Adrenal gland (tissue), 19 donors: Measurements from ENCODE around the gene ODAM. TPM values are rescaled to one million over a fixed set of nuclear protein-coding genes. Genes with fewer than 3 reads are reported as not detected.

ENCODE experiments used
- DNase-seq, 7 donors: peaks; one replicate each; pipeline ENCODE4 v3.0.0-alpha.2; 2019 to 2020
- H3K27ac ChIP-seq, 5 donors: fragments of 200-600 bp; sonication (generic) in 4 of 5; 1 replicate in 3 of 5; 2 replicates in 2 of 5; pipeline versions ENCODE4 v1.5.1 to v1.8.0; 2016 to 2020; ENCODE audit warnings: mild to moderate bottlenecking in 1 of 5
- H3K27me3 ChIP-seq: fragments of 200-600 bp; 2 replicates; pipeline ENCODE4 v1.8.0; 2021
- H3K36me3 ChIP-seq, 2 donors: fragments of 200-600 bp; replicated peaks in 1 of 2; 1 replicate in 1 of 2; 2 replicates in 1 of 2; pipeline versions ENCODE4 v1.5.1 to v1.8.0; 2018 to 2022
- H3K4me1 ChIP-seq, 2 donors: fragments of 200-600 bp; replicated peaks in 1 of 2; 1 replicate in 1 of 2; 2 replicates in 1 of 2; pipeline versions ENCODE4 v1.5.1 to v1.8.0; 2018 to 2021
- H3K4me3 ChIP-seq, 4 donors: fragments of 200-600 bp; sonication (generic) in 3 of 4; one replicate each; pipeline ENCODE4 v1.5.1; 2016 to 2018
- H3K9me3 ChIP-seq, 3 donors: fragments of 200-600 bp; sonication (generic) in 1 of 3; replicated peaks in 1 of 3; 1 replicate in 2 of 3; 2 replicates in 1 of 3; pipeline versions ENCODE4 v1.5.1 to v1.8.0; 2016 to 2021
- POLR2A ChIP-seq, 2 donors: fragments of 450-650 bp; IDR thresholded peaks; one replicate each; pipeline ENCODE4 v1.6.1; 2017; ENCODE audit warnings: antibody characterized with exemption in 2 of 2, mild to moderate bottlenecking in 2 of 2, moderate library complexity in 1 of 2
- WGBS, 4 donors: extraction: QIAGEN DNeasy Blood & Tissue Kit in 2 of 4; methylation state at CpG; one replicate each; pipeline versions ENCODE4 v1.1.5 to v1.1.7; 2013 to 2017; 5-methylcytosine and 5-hydroxymethylcytosine counted together
- intact Hi-C, 2 donors: fragments of 100-400 bp; cut with DNase I; formaldehyde crosslinking; loops; one replicate each; pipeline versions ENCODE4 v1.14.1 to v1.15.0; 2022 to 2023
- long read RNA-seq, 10 donors: library from polyadenylated mRNA in 3 of 10; unstranded in 2 of 10; stranded (forward) in 1 of 10; transcript quantifications; one replicate each; pipeline ENCODE4 v2.0.0 and lab custom pipeline, GENCODE V29; 2021 to 2026
- polyA plus RNA-seq, 3 donors: library from polyadenylated mRNA; stranded (reverse); fragments of 200-250 nt in 2 of 3; fragments of 350-450 nt in 1 of 3; fragmentation: Illumina TruSeq in 1 of 3; extraction: RNeasy Lipid Tissue Mini Kit (QIAGEN cat#74804) in 1 of 3; gene quantifications; one replicate each; pipeline ENCODE4 v1.2.3, GENCODE V29; 2013 to 2014
- total RNA-seq, 9 donors: library from RNA; depleted of rRNA in 4 of 9; stranded (reverse); fragments of >200 nt in 4 of 9; fragments of 120-200 nt in 1 of 9; fragmentation: NEBNext Ultra II Directional in 1 of 9; extraction: Animal tissue kit (Norgen Biotek cat#: 25700) in 1 of 9; gene quantifications; one replicate each; pipeline versions ENCODE4 v1.1.0 to v1.2.4, GENCODE V29; 2013 to 2023
- TF ChIP-seq, protein P1 (sequence below), 6 experiments: fragments of 450-650 bp in 4 of 6; fragments of 200-600 bp in 2 of 6; sonication (generic) in 1 of 6; IDR thresholded peaks; 1 replicate in 5 of 6; 2 replicates in 1 of 6; pipeline versions ENCODE4 v1.5.1 to v1.8.0; 2016 to 2021; ENCODE audit warnings: antibody characterized with exemption in 6 of 6, mild to moderate bottlenecking in 2 of 6, moderate library complexity in 1 of 6
- donor health status: healthy with polysubstance abuse.
- donor health status: Bipolar disorder and iron deficiency.
- donor health status: DM: yes; HTN: yes; CAD: no.
- donor health status: DM: no; HTN: no; CAD: no.
- donor health status: DM: no; HTN: no; CAD: no.
- donor health status: DM: yes; HTN: yes; CAD: no.

Gene ODAM, protein sequence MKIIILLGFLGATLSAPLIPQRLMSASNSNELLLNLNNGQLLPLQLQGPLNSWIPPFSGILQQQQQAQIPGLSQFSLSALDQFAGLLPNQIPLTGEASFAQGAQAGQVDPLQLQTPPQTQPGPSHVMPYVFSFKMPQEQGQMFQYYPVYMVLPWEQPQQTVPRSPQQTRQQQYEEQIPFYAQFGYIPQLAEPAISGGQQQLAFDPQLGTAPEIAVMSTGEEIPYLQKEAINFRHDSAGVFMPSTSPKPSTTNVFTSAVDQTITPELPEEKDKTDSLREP
- 1 to 10 TPM in 1 of 9 donors, under 1 TPM in 4, not detected in 4; 0.17 to 1.9 (median 0.42) TPM for total RNA-seq
- 1 to 10 TPM in 1 of 3 donors, under 1 TPM in 2; 0.48 to 2.9 (median 0.48) TPM for polyA plus RNA-seq
- long read RNA-seq, donor 1: 0 reads
- long read RNA-seq, donor 2: 0 reads
- long read RNA-seq, donor 3: 0 reads
- long read RNA-seq, donor 4: 0 reads
- long read RNA-seq, donor 5: 0 reads
- long read RNA-seq, donor 6: 0 reads
- long read RNA-seq, donor 7: 0 reads
- long read RNA-seq, donor 8: 0 reads
- long read RNA-seq, donor 9: 0 reads
- long read RNA-seq, donor 10: 0 reads

DNA sequence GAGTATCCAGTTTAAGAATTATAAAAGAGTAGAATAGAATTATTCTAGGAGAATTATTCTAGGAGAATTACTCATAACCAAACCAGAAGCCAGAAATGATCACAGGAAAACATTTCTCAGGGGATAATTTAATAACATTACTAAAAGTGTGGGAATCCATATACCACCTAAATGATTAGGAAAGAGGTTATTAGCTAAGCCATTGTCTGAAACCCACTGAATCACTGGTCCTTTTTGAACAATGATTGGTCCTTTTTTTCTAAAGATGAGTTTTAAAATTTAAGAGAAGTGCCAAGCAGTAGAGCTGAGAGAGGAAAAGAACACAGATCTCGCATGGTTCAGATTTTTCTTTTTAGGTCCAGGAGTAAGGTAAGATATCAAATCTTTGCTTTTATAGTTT is at the start of gene ODAM:
ODAM (plus strand) TSS at position 301 of the 400 bp plus-strand sequence. CDS start 819 bp downstream, outside the sequence.
- no peak for DNase-seq
- Histone ChIP-seq H3K27ac (no peak within 1 kb of the TSS), H3K4me3 (no peak within 1 kb of the TSS), H3K36me3 (no peaks in the 10 kb centered on the region), H3K4me1 (no peaks in the 10 kb centered on the region), H3K27me3 (no peaks in the 10 kb centered on the region), H3K9me3 (no peaks in the 10 kb centered on the region)
- intact Hi-C loops: no loop called here
- 75 to 93% (median 86%) methylated on average over 1 of the region's 1 CpG for WGBS, 4 donors
- TF ChIP-seq POLR2A (IDR thresholded peaks at IDR 0.05): no peak
- TF ChIP-seq, protein P1, sequence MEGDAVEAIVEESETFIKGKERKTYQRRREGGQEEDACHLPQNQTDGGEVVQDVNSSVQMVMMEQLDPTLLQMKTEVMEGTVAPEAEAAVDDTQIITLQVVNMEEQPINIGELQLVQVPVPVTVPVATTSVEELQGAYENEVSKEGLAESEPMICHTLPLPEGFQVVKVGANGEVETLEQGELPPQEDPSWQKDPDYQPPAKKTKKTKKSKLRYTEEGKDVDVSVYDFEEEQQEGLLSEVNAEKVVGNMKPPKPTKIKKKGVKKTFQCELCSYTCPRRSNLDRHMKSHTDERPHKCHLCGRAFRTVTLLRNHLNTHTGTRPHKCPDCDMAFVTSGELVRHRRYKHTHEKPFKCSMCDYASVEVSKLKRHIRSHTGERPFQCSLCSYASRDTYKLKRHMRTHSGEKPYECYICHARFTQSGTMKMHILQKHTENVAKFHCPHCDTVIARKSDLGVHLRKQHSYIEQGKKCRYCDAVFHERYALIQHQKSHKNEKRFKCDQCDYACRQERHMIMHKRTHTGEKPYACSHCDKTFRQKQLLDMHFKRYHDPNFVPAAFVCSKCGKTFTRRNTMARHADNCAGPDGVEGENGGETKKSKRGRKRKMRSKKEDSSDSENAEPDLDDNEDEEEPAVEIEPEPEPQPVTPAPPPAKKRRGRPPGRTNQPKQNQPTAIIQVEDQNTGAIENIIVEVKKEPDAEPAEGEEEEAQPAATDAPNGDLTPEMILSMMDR (IDR thresholded peaks at IDR 0.05): no peak

DNA sequence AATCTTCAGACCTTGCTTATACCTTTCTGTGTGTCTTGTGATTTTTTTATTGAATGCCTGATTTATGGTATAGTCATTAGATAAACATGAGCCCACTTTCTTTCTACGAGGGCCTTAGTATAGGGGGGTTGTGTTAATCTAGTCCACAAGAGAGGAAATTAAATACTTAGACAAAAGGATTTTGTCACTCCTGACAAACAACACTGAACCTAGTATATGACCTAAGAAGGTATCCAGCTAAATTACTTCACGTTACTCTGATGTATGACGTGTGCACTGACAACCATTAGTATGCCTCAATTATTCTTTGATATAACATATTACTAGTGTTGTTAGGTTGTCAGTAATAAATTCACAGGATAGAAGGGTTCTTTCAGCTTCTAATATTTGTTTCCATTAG is 44.3 kb upstream of the ODAM start:
- DNase-seq: no peak
- no peaks in the 10 kb centered on the region for H3K9me3 ChIP-seq
- no peak overlapping the region for H3K4me3 ChIP-seq
- TF ChIP-seq, protein P1 (IDR thresholded peaks at IDR 0.05): no peak
- no peak for TF ChIP-seq POLR2A (IDR thresholded peaks at IDR 0.05)
- H3K36me3 ChIP-seq: no peaks in the 10 kb centered on the region
- H3K27ac ChIP-seq: no peak overlapping the region
- H3K27me3 ChIP-seq: no peaks in the 10 kb centered on the region
- intact Hi-C loops: no loop called here
- no peaks in the 10 kb centered on the region for H3K4me1 ChIP-seq
- WGBS, 4 donors: 60 to 73% (median 65%) methylated on average over 3 of the region's 3 CpGs

DNA sequence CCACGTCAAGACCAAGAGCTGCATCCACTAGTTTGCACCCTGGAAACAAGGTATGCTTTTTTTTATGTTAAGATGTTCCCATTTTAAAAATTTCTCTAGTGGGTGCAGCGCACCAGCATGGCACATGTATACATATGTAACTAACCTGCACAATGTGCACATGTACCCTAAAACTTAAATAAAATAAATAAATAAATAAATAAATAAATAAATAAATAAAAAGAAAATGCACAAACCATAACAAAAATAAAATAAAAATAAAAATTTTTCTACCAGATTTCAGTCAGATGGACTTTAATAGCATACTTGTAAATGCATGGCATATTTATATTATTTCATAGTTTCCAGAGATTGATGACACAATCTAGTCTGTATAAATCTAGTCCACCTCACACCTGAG is 43.4 kb upstream of the ODAM start:
- Histone ChIP-seq H3K9me3 (no peaks in the 10 kb centered on the region), H3K4me3 (no peak overlapping the region), H3K4me1 (no peaks in the 10 kb centered on the region), H3K36me3 (no peaks in the 10 kb centered on the region), H3K27me3 (no peaks in the 10 kb centered on the region), H3K27ac (no peak overlapping the region)
- intact Hi-C loops: no loop called here
- DNase-seq: no peak
- TF ChIP-seq, protein P1 (IDR thresholded peaks at IDR 0.05): no peak
- no peak for TF ChIP-seq POLR2A (IDR thresholded peaks at IDR 0.05)
- 83 to 96% (median 86%) methylated on average over 2 of the region's 2 CpGs for WGBS, 4 donors

DNA sequence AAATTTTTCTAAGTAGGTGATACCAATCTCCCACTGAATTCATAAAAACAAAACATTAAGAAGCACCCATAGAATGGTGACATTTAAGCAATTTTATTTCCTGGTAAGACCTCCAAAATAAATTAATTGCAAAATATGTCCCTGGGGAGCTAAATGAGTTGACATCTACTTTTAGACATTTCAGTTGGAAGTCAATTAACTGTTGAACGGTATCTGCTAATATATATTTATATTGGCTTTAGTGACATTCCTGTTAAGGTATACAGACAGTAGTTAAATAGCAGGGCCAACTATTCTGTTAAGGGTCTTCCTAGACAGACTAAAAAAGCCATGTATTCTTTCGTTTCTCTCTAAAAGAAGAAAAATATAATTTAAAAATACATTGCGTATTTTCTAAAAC is 41.6 kb upstream of the ODAM start, which contains the start of gene PRR27:
PRR27 (plus strand) TSS at position 301 of the 400 bp plus-strand sequence. CDS start 139 bp downstream, outside the sequence.
- Histone ChIP-seq H3K27me3 (no peaks in the 10 kb centered on the region), H3K9me3 (no peaks in the 10 kb centered on the region), H3K27ac (no peak within 1 kb of the TSS), H3K4me1 (no peaks in the 10 kb centered on the region), H3K36me3 (no peaks in the 10 kb centered on the region), H3K4me3 (no peak within 1 kb of the TSS)
- no peak for DNase-seq
- intact Hi-C loops: no loop called here
- WGBS, 4 donors: 78 to 84% (median 82%) methylated on average over 3 of the region's 3 CpGs
- TF ChIP-seq, protein P1 (IDR thresholded peaks at IDR 0.05): no peak
- TF ChIP-seq POLR2A (IDR thresholded peaks at IDR 0.05): no peak
